Fibroblast of the aortic adventitia (primary cell): ENCODE data around the gene IGF2BP2. TPM values are rescaled to one million over a fixed set of nuclear protein-coding genes. Genes with fewer than 3 reads are reported as not detected.

Experiments
- DNase-seq: peaks from one replicate; pipeline ENCODE4 v3.0.0-alpha.2; 2010; ENCODE audit warnings: low read depth
- H3K4me3 ChIP-seq: 2 replicates; pipeline ENCODE4 v1.5.1; 2011; ENCODE audit warnings: low read depth, mild to moderate bottlenecking, control low read depth, low read length, moderate library complexity
- total RNA-seq: library from RNA; depleted of rRNA; stranded (reverse); fragments of >200 nt; gene quantifications from 2 replicates; pipeline ENCODE4 v1.2.3, GENCODE V29; 2012; ENCODE audit warnings: low replicate concordance
- TF ChIP-seq, protein P1 (sequence below): IDR thresholded peaks from 2 replicates; pipeline ENCODE4 v1.5.1; 2011; ENCODE audit warnings: mild to moderate bottlenecking, low read length, control low read depth, inconsistent platforms; ENCODE audit not compliant: insufficient read depth

Gene IGF2BP2
- total RNA-seq, 1 donor, result 40.1 TPM

DNA sequence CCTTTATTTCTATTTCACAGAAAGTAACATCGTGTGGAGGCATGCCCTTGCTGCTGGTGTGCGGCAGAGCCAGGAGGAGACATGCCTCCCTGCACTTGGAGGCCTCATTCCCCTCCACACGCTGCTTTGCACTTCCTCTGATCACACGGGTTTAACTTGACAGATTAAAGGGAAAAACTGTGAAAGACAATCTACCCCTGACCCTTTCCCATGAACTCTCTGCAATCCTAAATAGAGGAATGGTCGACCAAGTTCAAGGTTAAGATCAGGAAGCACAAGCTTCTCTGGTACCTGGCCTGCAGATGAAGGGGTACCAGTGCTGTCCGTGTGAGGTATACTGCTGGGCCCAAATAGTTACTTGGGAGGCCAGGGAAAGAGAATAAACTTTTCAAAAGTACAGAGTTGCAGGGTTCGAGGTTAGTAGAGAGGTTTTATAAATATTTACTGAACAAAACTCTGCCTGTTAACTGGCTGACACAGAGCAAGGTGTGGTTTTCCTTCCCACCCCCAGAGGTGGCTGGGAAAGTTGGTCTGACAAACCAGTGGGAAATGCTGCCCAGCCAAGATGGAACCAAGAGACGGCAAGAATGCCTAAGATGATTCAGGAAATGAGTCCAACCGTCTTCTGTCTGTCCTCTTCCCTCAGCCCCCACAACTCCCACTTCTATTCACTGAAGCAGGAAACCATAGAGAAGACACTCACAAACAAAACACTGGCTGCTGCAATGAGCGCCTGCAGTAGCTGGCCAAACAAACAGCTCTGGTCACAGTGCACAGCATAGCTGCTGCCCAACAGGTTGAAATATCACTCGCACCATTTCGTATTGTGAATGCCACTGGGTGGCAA is 79.6 kb downstream of the IGF2BP2 start:
- DNase-seq, result peak; percentile 48
- TF ChIP-seq, protein P1, sequence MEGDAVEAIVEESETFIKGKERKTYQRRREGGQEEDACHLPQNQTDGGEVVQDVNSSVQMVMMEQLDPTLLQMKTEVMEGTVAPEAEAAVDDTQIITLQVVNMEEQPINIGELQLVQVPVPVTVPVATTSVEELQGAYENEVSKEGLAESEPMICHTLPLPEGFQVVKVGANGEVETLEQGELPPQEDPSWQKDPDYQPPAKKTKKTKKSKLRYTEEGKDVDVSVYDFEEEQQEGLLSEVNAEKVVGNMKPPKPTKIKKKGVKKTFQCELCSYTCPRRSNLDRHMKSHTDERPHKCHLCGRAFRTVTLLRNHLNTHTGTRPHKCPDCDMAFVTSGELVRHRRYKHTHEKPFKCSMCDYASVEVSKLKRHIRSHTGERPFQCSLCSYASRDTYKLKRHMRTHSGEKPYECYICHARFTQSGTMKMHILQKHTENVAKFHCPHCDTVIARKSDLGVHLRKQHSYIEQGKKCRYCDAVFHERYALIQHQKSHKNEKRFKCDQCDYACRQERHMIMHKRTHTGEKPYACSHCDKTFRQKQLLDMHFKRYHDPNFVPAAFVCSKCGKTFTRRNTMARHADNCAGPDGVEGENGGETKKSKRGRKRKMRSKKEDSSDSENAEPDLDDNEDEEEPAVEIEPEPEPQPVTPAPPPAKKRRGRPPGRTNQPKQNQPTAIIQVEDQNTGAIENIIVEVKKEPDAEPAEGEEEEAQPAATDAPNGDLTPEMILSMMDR, result no peak
- H3K4me3 ChIP-seq, result no peak overlapping the region

DNA sequence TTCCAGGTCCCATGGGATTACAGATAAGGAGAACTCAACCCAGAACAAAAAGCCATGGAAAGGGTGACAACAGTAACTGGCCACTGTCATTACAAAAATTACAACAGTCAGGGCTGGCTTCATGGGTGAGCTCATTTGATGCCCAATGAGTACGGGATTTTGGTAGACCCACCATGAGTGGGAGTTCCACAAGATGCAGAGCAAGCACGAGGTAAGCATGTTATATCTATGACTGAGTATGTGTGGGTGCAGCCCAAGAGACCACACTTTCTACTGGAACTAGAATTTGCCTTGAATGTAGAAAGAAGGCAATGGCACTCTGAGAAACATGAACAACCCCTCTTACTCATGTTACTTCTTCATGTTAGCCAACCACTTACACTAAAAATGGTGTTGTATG is 83.3 kb downstream of the IGF2BP2 start:
- DNase-seq, result no peak
- TF ChIP-seq, protein P1, result no peak

DNA sequence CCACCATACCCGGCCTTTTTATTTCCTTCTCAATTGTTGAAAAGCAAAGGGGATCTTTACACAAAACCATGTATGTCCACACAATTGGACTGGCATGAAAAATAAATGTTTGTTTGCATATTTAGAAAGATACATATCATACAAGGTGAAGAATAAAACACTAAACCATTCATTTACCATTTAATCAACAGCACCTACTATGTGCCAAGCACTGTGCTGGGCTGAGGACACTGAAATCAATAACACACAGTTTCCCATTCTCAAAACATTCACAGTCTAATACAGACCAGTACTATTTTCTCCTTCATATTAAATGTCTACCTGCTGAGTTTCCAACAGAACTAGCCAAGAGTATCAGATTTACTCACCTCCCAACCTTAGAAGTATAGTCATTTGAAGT is 84.7 kb downstream of the IGF2BP2 start:
- no peak overlapping the region for H3K4me3 ChIP-seq
- no peak for DNase-seq
- TF ChIP-seq, protein P1, result no peak

More for the DNA sequence above, 83.3 kb downstream of the IGF2BP2 start:
- no peak overlapping the region for H3K4me3 ChIP-seq

DNA sequence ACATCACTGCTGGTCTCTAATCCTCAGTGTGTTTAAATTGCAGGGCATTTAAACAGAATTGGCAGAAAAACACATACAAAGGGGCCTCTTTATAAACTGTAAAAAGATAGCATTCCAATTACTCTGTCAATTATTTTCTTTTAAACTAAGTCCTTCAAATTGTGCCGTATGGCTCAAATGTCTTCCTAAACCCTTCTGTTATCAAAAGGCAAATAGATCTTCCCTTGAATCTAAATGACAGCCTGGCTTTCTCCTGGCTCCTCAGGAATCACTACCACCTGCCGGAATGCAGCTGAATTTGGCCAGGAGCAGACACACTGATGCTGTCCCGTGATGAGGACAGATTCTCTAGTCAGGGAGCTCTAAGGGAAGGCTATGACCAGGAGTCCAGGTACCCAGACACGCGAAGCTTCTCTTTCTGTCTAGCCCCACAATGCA is 85.6 kb downstream of the IGF2BP2 start:
- no peak for DNase-seq
- TF ChIP-seq, protein P1, result no peak
- no peak overlapping the region for H3K4me3 ChIP-seq

DNA sequence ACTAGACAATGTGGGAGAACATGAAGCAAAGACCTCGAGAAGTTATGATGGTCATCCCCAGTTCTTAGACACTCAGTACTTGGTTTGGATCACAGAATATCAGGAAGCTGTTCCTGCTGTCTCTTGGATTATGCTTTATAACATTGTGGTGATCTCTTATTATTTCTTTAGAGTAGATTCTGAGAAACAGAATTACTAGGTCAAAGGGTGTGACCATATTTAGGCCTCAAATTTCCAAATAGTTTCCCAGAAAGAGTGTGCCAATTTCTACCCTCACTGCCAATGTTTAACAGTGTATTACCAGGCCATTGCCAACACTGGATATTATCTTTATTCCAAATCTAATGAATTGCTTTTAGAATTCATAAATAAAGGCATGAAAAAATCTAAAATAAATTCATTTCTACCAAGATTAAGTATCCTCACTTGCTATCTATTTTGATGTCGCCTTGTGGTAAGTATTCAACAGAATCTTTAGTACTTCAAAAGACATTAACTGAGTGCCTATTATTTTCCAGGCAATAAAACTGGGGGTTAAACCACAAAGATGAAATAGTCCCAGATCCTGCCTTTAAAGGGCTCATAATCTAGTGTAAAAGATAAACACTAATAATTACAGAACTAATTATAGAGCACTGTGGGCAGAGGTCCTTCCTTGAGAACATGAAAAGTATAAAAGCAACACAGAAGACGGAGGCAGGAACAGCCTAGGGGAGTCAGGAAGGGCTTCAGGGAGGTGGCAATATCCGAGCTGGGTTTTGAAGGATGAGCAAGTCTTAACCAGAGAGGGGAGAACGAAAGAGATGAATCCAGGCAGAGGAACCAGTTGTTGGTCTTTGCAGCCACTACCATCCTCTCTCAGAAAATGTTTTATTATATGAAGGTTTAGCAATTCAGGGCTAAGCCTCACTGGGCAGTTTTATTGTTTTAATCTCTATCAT is 86.8 kb downstream of the IGF2BP2 start:
- H3K4me3 ChIP-seq, result no peak overlapping the region
- DNase-seq, result no peak
- TF ChIP-seq, protein P1, result no peak

DNA sequence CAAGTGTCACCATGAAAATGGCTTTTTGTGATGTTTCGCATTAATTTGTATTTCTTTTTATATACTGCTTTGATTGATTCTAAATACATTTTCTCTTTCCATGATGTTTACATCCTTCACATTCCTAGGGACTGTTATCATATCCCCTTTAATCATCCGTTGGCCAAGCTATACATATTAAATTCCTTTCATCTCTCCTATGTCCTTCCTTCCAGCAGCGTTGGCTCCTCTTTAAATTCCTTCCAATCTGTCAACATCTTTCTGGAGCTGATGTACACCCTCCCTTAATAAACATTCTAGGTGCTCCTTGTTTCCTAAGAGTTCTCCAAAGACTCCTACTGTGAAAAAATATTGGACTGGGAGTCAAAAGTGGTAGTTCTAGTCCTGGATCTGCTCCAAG is 87.8 kb downstream of the IGF2BP2 start:
- no peak overlapping the region for H3K4me3 ChIP-seq
- TF ChIP-seq, protein P1, result no peak
- peak; percentile 66 for DNase-seq
